GM12892 (cell line): Measurements from ENCODE around the gene DOCK2.

Source experiments
- POLR2A ChIP-seq: IDR thresholded peaks from 2 replicates; pipeline ENCODE4 v1.6.1; 2011; ENCODE audit warnings: low read depth, low read length, control low read depth
- POLR2AphosphoS5 ChIP-seq: IDR thresholded peaks from 2 replicates; pipeline ENCODE4 v1.6.1; 2011; ENCODE audit warnings: low read depth, low read length, control low read depth

DNA sequence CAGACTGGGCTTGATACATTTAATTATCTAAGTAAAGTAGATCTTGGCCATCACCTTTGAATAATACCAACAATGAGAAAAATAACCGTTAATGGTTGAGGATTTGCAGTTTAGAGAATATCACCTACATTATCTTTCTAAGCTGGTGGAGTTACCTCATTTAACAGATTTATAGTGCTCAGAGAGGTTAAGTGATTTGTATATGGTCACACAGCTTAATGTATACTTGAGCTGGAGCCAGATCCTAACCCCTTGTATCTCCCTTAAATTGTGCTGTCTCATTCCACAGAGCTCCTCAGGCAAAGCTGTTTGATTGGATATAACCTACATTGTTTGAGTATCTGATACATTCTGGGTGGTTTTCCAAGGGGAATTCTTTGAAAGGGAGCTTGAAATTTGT lies 285.4 kb downstream of the DOCK2 start:
- TF ChIP-seq POLR2A (no peak), POLR2AphosphoS5 (no peak)
